ENCODE data around the gene ANKMY1. TPM values are rescaled to one million over a fixed set of nuclear protein-coding genes. Genes with fewer than 3 reads are reported as not detected.

Gene ANKMY1
- total and polyA plus RNA-seq, 2 experiments from 2014 or later: 5.1 to 10.1 TPM

DNA sequence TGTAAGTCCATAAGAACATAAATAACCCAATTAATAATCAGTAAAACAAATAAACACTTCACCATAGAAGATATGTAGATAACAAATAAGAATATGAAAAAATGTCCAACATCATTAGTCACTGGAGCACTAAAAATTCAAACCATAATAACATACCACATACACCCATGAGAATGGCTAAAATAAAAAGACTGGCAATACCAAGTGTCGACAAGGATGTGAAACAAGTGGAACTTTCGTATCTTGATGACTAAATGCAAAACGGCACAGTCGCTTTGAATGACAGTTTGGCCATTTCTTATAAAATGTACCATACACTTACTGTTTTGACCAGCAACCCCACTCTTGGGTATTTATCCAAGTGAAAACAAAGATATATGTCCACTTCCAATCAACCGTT is 26.8 kb downstream of the ANKMY1 start:
- H3K4me2 ChIP-seq (ENCODE audit: unreplicated experiment): no peak overlapping the region
- H4K20me1 ChIP-seq (ENCODE audit: insufficient read depth): no peaks in the 10 kb centered on the region
- no peak for DNase-seq
- TF ChIP-seq EZH2phosphoT487 (IDR thresholded peaks at IDR 0.05; ENCODE audit: insufficient read depth, low read depth) (no peak), EZH2 (IDR thresholded peaks at IDR 0.05; ENCODE audit: insufficient read depth, poor library complexity, severe bottlenecking) (no peak)
- H3K9me2 ChIP-seq (ENCODE audit: insufficient read depth): no peaks in the 10 kb centered on the region
- no peak overlapping the region for H3K27ac ChIP-seq
- H3K36me3 ChIP-seq (ENCODE audit: low read depth): peaks cover 10% of the 10 kb centered on the region
- H3K9me3 ChIP-seq (ENCODE audit: low read depth): no peaks in the 10 kb centered on the region
- in situ Hi-C loops (cut with MboI): no loop called here
- 96 to 99% methylated on average over 5 of the region's 5 CpGs for WGBS, 2 experiments (ENCODE audit: low coverage in 1 of 2, low lambda C conversion rate in 2 of 2, missing lambda C conversion rate in 2 of 2)
- no peak overlapping the region for H3K9ac ChIP-seq
- no peak overlapping the region for H3K4me3 ChIP-seq
- H2AFZ ChIP-seq: no peak overlapping the region
- no peaks in the 10 kb centered on the region for H3K27me3 ChIP-seq (replicated peaks; ENCODE audit: insufficient read depth)
- H3K79me2 ChIP-seq (ENCODE audit: insufficient read depth): no peaks in the 10 kb centered on the region
- H3F3A ChIP-seq (ENCODE audit: insufficient read depth): 0 out of 2 replicates have a peak, but pooled peaks cover 4% of the 10 kb centered on the region
- H3K4me1 ChIP-seq (ENCODE audit: insufficient read depth): no peaks in the 10 kb centered on the region

DNA sequence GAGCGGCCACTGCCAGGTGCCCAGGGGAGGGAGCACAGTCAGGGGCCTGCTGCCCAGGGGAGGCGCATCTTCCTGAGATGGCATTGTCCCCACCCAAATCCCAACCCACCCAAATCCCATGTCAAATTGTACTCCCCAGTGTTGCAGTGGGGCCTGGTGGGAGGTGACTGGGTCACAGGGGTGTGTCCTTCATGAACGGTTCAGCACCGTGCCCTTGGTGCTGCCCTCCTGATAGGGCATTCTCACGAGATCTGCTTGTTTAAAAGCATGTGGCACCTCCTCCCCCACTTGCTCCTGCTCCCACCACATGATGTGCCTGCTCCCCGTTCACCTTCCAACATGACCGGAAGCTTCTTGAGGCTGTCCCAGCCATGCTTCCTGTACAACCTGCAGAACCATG is 27.6 kb downstream of the ANKMY1 start:
- Histone ChIP-seq H3K36me3 (ENCODE audit: low read depth) (peaks cover 10% of the 10 kb centered on the region), H3F3A (ENCODE audit: insufficient read depth) (0 out of 2 replicates have a peak, but pooled peaks cover 4% of the 10 kb centered on the region), H3K9ac (no peak overlapping the region), H4K20me1 (ENCODE audit: insufficient read depth) (no peaks in the 10 kb centered on the region), H3K4me2 (ENCODE audit: unreplicated experiment) (no peak overlapping the region), H3K79me2 (ENCODE audit: insufficient read depth) (no peaks in the 10 kb centered on the region), H3K27ac (no peak overlapping the region), H3K27me3 (replicated peaks; ENCODE audit: insufficient read depth) (no peaks in the 10 kb centered on the region), H2AFZ (no peak overlapping the region), H3K9me3 (ENCODE audit: low read depth) (no peaks in the 10 kb centered on the region), H3K4me1 (ENCODE audit: insufficient read depth) (no peaks in the 10 kb centered on the region), H3K4me3 (no peak overlapping the region), H3K9me2 (ENCODE audit: insufficient read depth) (no peaks in the 10 kb centered on the region)
- in situ Hi-C loops (cut with MboI): no loop called here
- no peak for DNase-seq
- TF ChIP-seq EZH2phosphoT487 (IDR thresholded peaks at IDR 0.05; ENCODE audit: insufficient read depth, low read depth) (no peak), EZH2 (IDR thresholded peaks at IDR 0.05; ENCODE audit: insufficient read depth, poor library complexity, severe bottlenecking) (no peak)
- 89 to 90% methylated on average over 7 of the region's 7 CpGs for WGBS, 2 experiments (ENCODE audit: low coverage in 1 of 2, low lambda C conversion rate in 2 of 2, missing lambda C conversion rate in 2 of 2)

DNA sequence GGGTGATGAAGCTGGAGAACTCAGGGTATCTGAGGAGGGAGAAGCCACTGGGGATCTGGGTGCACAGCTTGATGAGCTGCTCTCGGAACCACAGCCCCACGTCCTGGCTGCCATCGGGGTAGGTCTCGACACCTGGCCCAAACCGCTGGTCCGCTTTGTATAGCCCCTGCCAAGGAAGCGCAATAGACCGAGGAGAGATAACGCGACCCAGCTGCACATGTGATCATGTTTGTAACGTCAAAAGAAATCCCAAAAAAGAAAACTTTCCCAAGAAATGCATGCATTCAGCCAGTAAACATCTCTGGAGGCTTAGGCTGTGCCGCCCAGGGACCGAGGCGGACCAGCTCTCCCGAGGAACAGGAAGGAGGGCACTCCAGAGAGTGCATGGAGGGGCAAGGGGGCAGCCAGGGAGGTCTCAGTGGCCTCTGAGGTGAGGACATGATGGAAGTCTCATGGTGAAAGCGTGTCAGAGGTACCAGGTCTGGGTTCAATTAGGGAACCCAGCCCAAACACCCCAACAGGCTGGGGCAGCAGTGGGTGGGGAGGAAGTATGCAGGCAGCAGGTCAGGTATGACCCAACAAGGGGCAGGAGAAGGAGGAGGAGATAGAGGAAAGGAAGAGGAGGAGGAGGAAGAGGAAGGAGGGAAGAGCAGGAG is 28.3 kb downstream of the ANKMY1 start:
- 91 to 92% methylated on average over 16 of the region's 16 CpGs for WGBS, 2 experiments (ENCODE audit: low coverage in 1 of 2, low lambda C conversion rate in 2 of 2, missing lambda C conversion rate in 2 of 2)
- no peak overlapping the region for H2AFZ ChIP-seq

DNA sequence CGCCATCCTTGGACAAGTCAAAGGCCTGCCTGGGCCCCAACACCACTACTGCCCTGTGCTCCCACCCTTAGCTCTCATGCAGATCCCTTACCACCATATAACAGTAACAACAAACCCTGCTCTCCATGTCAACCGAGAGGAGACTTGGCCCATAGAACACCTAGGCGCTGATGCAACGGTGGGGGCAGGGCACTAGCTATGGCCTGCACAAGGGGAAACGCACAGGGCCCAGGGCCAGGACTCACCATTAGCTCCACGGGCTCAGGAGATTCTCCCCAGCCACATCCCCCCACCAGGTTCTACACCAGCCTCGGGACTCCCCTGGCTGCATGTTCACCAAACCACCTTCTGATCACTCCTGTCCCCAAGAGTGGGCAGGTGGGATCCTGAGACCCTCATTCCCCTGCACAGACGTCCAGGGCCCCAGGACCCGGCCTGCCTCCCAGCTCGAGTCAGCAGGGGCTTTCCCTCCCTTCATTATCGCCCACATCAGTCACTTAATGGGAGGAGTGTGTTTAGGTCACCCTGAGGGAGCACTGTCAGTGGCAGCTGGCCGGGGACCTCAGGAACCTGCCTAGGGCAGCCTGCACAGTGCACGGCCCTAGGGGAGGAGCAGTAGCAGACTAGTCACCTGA is 29.3 kb downstream of the ANKMY1 start:
- H4K20me1 ChIP-seq (ENCODE audit: insufficient read depth): no peaks in the 10 kb centered on the region

More for the DNA sequence above, 28.3 kb downstream of the ANKMY1 start:
- H3K9me3 ChIP-seq (ENCODE audit: low read depth): no peaks in the 10 kb centered on the region
- no peaks in the 10 kb centered on the region for H3K4me1 ChIP-seq (ENCODE audit: insufficient read depth)
- no peaks in the 10 kb centered on the region for H3K79me2 ChIP-seq (ENCODE audit: insufficient read depth)
- no peak overlapping the region for H3K27ac ChIP-seq
- H3K9me2 ChIP-seq (ENCODE audit: insufficient read depth): no peaks in the 10 kb centered on the region
- no peak overlapping the region for H3K4me3 ChIP-seq
- H3K27me3 ChIP-seq (replicated peaks; ENCODE audit: insufficient read depth): no peaks in the 10 kb centered on the region
- TF ChIP-seq EZH2 (IDR thresholded peaks at IDR 0.05; ENCODE audit: insufficient read depth, poor library complexity, severe bottlenecking) (no peak), EZH2phosphoT487 (IDR thresholded peaks at IDR 0.05; ENCODE audit: insufficient read depth, low read depth) (no peak)
- H4K20me1 ChIP-seq (ENCODE audit: insufficient read depth): no peaks in the 10 kb centered on the region
- H3K4me2 ChIP-seq (ENCODE audit: unreplicated experiment): no peak overlapping the region
- H3F3A ChIP-seq (ENCODE audit: insufficient read depth): 0 out of 2 replicates have a peak, but pooled peaks cover 4% of the 10 kb centered on the region
- peaks cover 10% of the 10 kb centered on the region for H3K36me3 ChIP-seq (ENCODE audit: low read depth)
- in situ Hi-C loops (cut with MboI): no loop called here
- no peak for DNase-seq
- no peak overlapping the region for H3K9ac ChIP-seq

More for the DNA sequence above, 29.3 kb downstream of the ANKMY1 start:
- 0 out of 2 replicates have a peak, but pooled peaks cover 4% of the 10 kb centered on the region for H3F3A ChIP-seq (ENCODE audit: insufficient read depth)
- in situ Hi-C loops (cut with MboI): no loop called here
- no peak overlapping the region for H2AFZ ChIP-seq
- no peak overlapping the region for H3K27ac ChIP-seq
- H3K27me3 ChIP-seq (replicated peaks; ENCODE audit: insufficient read depth): no peaks in the 10 kb centered on the region
- DNase-seq: no peak
- 93 to 96% methylated on average over 13 of the region's 13 CpGs for WGBS, 2 experiments (ENCODE audit: low coverage in 1 of 2, low lambda C conversion rate in 2 of 2, missing lambda C conversion rate in 2 of 2)
- H3K36me3 ChIP-seq (ENCODE audit: low read depth): peaks cover 10% of the 10 kb centered on the region
- TF ChIP-seq EZH2phosphoT487 (IDR thresholded peaks at IDR 0.05; ENCODE audit: insufficient read depth, low read depth) (no peak), EZH2 (IDR thresholded peaks at IDR 0.05; ENCODE audit: insufficient read depth, poor library complexity, severe bottlenecking) (no peak)
- H3K9me2 ChIP-seq (ENCODE audit: insufficient read depth): no peaks in the 10 kb centered on the region
- H3K4me1 ChIP-seq (ENCODE audit: insufficient read depth): no peaks in the 10 kb centered on the region
- H3K79me2 ChIP-seq (ENCODE audit: insufficient read depth): no peaks in the 10 kb centered on the region
- no peaks in the 10 kb centered on the region for H3K9me3 ChIP-seq (ENCODE audit: low read depth)
- no peak overlapping the region for H3K4me3 ChIP-seq
- H3K4me2 ChIP-seq (ENCODE audit: unreplicated experiment): no peak overlapping the region
- H3K9ac ChIP-seq: no peak overlapping the region
